Sigmoid colon (tissue), 7 donors: ENCODE measurements around the gene OGT. TPM values are rescaled to one million over a fixed set of nuclear protein-coding genes. Genes with fewer than 3 reads are reported as not detected.

ENCODE experiments used
- DNase-seq: peaks from one replicate; pipeline ENCODE4 v3.0.0-alpha.2; 2019
- H3K27ac ChIP-seq, 4 donors: fragments of 200-600 bp; sonication (generic); one replicate each; pipeline ENCODE4 v1.5.1; 2016 to 2019; ENCODE audit warnings: mild to moderate bottlenecking in 1 of 4
- H3K27me3 ChIP-seq, 3 donors: fragments of 200-600 bp; sonication (generic); one replicate each; pipeline ENCODE4 v1.5.1; 2019; ENCODE audit warnings: mild to moderate bottlenecking in 1 of 3
- H3K36me3 ChIP-seq, 4 donors: fragments of 200-600 bp; sonication (generic); one replicate each; pipeline ENCODE4 v1.5.1; 2016 to 2019
- H3K4me1 ChIP-seq, 4 donors: fragments of 200-600 bp; sonication (generic); one replicate each; pipeline ENCODE4 v1.5.1; 2017 to 2019
- H3K4me3 ChIP-seq, 4 donors: fragments of 200-600 bp; sonication (generic); one replicate each; pipeline ENCODE4 v1.5.1; 2017 to 2019; ENCODE audit warnings: mild to moderate bottlenecking in 2 of 4, moderate library complexity in 1 of 4
- H3K9me3 ChIP-seq, 4 donors: fragments of 200-600 bp in 3 of 4; sonication (generic) in 3 of 4; one replicate each; pipeline versions ENCODE4 v1.5.1 to v1.6.1; 2013 to 2019
- EP300 ChIP-seq, 4 donors: sonication (generic); formaldehyde crosslinking; IDR thresholded peaks; one replicate each; pipeline ENCODE4 v1.6.1; 2017; ENCODE audit warnings: antibody characterized with exemption in 4 of 4
- POLR2A ChIP-seq, 2 donors: fragments of 450-650 bp; IDR thresholded peaks; one replicate each; pipeline ENCODE4 v1.6.1; 2016; ENCODE audit warnings: antibody characterized with exemption in 2 of 2, mild to moderate bottlenecking in 2 of 2, moderate library complexity in 2 of 2
- POLR2AphosphoS5 ChIP-seq, 4 donors: sonication (generic); formaldehyde crosslinking; IDR thresholded peaks; one replicate each; pipeline ENCODE4 v1.6.1; 2017; ENCODE audit warnings: antibody characterized with exemption in 4 of 4
- WGBS, 2 donors: extraction: QIAGEN DNeasy Blood & Tissue Kit; methylation state at CpG; one replicate each; pipeline ENCODE4 v1.1.7; 2013; 5-methylcytosine and 5-hydroxymethylcytosine counted together
- intact Hi-C: fragments of 100-400 bp; cut with DNase I; formaldehyde crosslinking; loops from one replicate; pipeline ENCODE4 v1.15.1; 2023
- polyA plus RNA-seq, 3 donors: library from polyadenylated mRNA; stranded (reverse); fragments of 200-250 nt; gene quantifications; one replicate each; pipeline ENCODE4 v1.2.3, GENCODE V29; 2013
- total RNA-seq, 4 donors: library from RNA; depleted of rRNA; stranded (reverse); fragments of >200 nt; gene quantifications; one replicate each; pipeline ENCODE4 v1.1.0, GENCODE V29; 2016
- TF ChIP-seq, protein P1 (sequence below), 4 experiments: fragments of 450-650 bp in 3 of 4; fragments of 200-600 bp in 1 of 4; IDR thresholded peaks; one replicate each; pipeline ENCODE4 v1.5.1; 2016 to 2019; ENCODE audit warnings: antibody characterized with exemption in 4 of 4, mild to moderate bottlenecking in 3 of 4, moderate library complexity in 2 of 4
- donor health status: healthy with polysubstance abuse.
- donor health status: Bipolar disorder and iron deficiency.
- donor health status: healthy.

OGT gene
- total and polyA plus RNA-seq, 7 donors, result 7.8 to 201 (median 104) TPM

DNA sequence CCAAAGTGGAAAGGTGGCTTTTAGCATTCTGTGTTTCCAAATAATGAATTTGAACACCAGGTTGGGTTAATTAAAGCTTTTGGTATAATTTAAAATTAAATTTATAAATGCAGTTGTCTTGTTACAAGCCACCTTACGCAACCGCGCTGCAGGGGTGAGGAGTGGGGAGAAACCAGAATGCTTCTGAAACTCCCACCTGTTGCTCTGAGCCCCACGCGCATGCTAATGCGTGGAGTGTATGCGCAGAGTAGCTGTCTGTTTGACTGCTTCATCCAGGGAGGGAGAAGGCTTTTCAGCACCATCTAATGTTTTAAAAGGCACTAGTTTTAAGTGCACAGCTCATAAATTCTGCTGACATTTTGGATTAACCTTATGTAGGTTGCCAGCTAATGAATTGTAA lies 12.5 kb downstream of the OGT start:
- H3K27ac ChIP-seq, result no peak overlapping the region
- no peak for TF ChIP-seq POLR2A (IDR thresholded peaks at IDR 0.05)
- no peak for TF ChIP-seq POLR2AphosphoS5 (IDR thresholded peaks at IDR 0.05)
- TF ChIP-seq, protein P1, sequence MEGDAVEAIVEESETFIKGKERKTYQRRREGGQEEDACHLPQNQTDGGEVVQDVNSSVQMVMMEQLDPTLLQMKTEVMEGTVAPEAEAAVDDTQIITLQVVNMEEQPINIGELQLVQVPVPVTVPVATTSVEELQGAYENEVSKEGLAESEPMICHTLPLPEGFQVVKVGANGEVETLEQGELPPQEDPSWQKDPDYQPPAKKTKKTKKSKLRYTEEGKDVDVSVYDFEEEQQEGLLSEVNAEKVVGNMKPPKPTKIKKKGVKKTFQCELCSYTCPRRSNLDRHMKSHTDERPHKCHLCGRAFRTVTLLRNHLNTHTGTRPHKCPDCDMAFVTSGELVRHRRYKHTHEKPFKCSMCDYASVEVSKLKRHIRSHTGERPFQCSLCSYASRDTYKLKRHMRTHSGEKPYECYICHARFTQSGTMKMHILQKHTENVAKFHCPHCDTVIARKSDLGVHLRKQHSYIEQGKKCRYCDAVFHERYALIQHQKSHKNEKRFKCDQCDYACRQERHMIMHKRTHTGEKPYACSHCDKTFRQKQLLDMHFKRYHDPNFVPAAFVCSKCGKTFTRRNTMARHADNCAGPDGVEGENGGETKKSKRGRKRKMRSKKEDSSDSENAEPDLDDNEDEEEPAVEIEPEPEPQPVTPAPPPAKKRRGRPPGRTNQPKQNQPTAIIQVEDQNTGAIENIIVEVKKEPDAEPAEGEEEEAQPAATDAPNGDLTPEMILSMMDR (IDR thresholded peaks at IDR 0.05), result no peak
- TF ChIP-seq EP300 (IDR thresholded peaks at IDR 0.05), result no peak
- no peaks in the 10 kb centered on the region for H3K9me3 ChIP-seq
- no peak overlapping the region for H3K4me3 ChIP-seq
- H3K36me3 ChIP-seq, result peaks cover 0 to 33% (median 8%) of the 10 kb centered on the region in 4 donors
- no peak for DNase-seq
- WGBS, 2 donors, result 79 to 94% methylated on average over 7 of the region's 7 CpGs
- intact Hi-C loops, result no loop called here
- peaks cover 0 to 52% (median 17%) of the 10 kb centered on the region in 4 donors for H3K4me1 ChIP-seq
- no peaks in the 10 kb centered on the region for H3K27me3 ChIP-seq

DNA sequence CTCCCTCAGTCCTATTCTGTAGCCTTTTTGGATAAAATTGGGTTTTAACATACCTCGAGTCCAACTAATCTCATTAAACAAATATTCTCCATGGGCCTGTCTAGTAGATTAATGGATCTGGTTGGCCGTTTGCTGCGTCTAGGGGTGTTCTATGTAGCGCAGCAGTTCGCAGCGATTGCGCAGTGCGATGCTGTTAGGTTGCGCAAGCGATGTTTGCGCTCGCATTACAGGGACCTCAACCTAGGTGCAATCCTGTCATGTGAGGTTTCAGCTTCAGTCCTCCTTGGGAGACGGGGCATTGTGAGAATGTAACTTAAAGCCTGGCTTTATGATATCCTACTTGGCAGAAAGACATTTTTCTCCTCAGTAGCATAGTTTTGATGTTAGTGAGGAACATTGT lies 14.0 kb downstream of the OGT start:
- no peak for DNase-seq
- no peaks in the 10 kb centered on the region for H3K27me3 ChIP-seq
- no peak overlapping the region for H3K27ac ChIP-seq
- 96 to 98% methylated on average over 13 of the region's 13 CpGs for WGBS, 2 donors
- H3K9me3 ChIP-seq, result no peaks in the 10 kb centered on the region
- H3K4me3 ChIP-seq, result no peak overlapping the region
- intact Hi-C loops, result no loop called here
- H3K36me3 ChIP-seq, result peaks cover 0 to 33% (median 8%) of the 10 kb centered on the region in 4 donors
- H3K4me1 ChIP-seq, result peaks cover 0 to 40% (median 16%) of the 10 kb centered on the region in 4 donors
- TF ChIP-seq POLR2A (IDR thresholded peaks at IDR 0.05), result no peak
- TF ChIP-seq, protein P1 (IDR thresholded peaks at IDR 0.05), result no peak

DNA sequence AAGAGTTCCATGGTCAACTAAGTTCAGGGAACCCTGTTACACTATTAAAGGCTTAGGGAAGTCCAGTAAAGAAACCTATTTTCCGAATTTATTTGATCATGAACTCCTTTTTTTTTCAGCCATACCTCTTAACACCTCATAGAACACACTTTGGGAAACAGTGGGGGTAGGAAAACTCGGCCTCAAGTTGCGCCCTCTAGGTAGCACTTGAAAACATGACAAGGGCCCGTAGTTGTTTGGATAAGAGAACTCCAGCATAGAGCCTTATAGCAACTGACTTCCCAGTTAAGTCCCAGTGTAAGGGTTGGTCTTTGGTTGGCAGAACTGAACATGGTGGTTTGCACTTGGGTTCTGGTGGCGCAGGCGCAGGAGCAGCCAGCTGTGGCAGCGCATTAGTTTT lies 14.4 kb downstream of the OGT start:
- no peak overlapping the region for H3K4me3 ChIP-seq
- no peaks in the 10 kb centered on the region for H3K9me3 ChIP-seq
- no peak for DNase-seq
- peaks cover 0 to 36% (median 13%) of the 10 kb centered on the region in 4 donors for H3K4me1 ChIP-seq
- H3K36me3 ChIP-seq, result peaks cover 0 to 33% (median 8%) of the 10 kb centered on the region in 4 donors
- H3K27ac ChIP-seq, result no peak overlapping the region
- WGBS, 2 donors, result 94 to 97% methylated on average over 7 of the region's 7 CpGs
- TF ChIP-seq EP300 (IDR thresholded peaks at IDR 0.05), result no peak
- TF ChIP-seq, protein P1 (IDR thresholded peaks at IDR 0.05), result no peak
- TF ChIP-seq POLR2AphosphoS5 (IDR thresholded peaks at IDR 0.05), result no peak
- TF ChIP-seq POLR2A (IDR thresholded peaks at IDR 0.05), result no peak
- H3K27me3 ChIP-seq, result no peaks in the 10 kb centered on the region
- intact Hi-C loops, result no loop called here

DNA sequence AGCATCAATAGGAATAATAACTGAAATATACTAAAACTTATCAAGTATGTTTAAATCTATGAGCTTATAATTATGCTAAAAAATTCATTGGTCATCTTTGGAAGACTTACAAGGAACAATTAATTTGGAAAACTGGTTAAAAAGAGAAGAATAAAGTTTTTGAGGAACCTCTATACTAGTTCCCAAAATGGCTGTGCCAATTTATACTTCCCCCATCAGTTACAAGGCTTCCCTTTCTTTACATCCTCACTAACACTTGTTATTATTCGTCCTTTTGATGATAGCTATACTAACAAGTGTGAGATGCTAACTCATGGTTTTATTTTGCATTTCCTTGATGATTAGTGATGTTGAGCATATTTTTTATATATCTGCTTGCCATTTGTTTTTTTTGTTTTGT lies 17.1 kb downstream of the OGT start:
- Histone ChIP-seq H3K27me3 (no peaks in the 10 kb centered on the region), H3K36me3 (peaks cover 0 to 44% (median 8%) of the 10 kb centered on the region in 4 donors), H3K4me1 (peaks cover 0 to 10% (median 3%) of the 10 kb centered on the region in 4 donors), H3K27ac (no peak overlapping the region), H3K4me3 (no peak overlapping the region), H3K9me3 (no peaks in the 10 kb centered on the region)
- no peak for DNase-seq
- WGBS, 2 donors, result 88 to 91% methylated on average over 1 of the region's 1 CpG
- intact Hi-C loops, result no loop called here
- TF ChIP-seq POLR2A (IDR thresholded peaks at IDR 0.05) (no peak), EP300 (IDR thresholded peaks at IDR 0.05) (no peak), POLR2AphosphoS5 (IDR thresholded peaks at IDR 0.05) (no peak)
- TF ChIP-seq, protein P1 (IDR thresholded peaks at IDR 0.05), result no peak

DNA sequence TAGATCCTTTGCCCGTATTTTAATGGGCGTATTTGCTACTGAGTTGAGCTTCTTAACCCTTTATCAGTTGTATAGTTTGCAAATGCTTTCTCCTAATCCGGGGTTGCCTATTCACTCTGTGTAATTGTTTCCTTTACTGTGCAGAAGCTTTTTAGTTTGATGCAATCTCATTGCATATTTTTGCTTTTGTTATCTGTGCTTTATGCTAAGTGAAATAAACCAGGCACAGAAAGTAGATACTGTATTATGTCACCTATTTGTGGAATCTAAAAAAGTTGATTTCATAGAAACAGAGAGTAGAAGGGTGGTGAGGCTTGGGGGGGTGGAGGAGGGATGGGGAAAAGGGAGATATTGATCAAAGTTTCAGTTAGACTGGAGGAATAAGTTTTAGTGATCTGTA lies 17.7 kb downstream of the OGT start:
- no peak overlapping the region for H3K4me3 ChIP-seq
- intact Hi-C loops, result no loop called here
- TF ChIP-seq, protein P1 (IDR thresholded peaks at IDR 0.05), result no peak
- no peak for TF ChIP-seq POLR2AphosphoS5 (IDR thresholded peaks at IDR 0.05)
- no peak overlapping the region for H3K27ac ChIP-seq
- no peaks in the 10 kb centered on the region for H3K9me3 ChIP-seq
- peaks cover 0 to 5% (median under 1%) of the 10 kb centered on the region in 4 donors for H3K4me1 ChIP-seq
- H3K27me3 ChIP-seq, result no peaks in the 10 kb centered on the region
- no peak for DNase-seq
- 82 to 85% methylated on average over 3 of the region's 3 CpGs for WGBS, 2 donors
- peaks cover 0 to 46% (median 8%) of the 10 kb centered on the region in 4 donors for H3K36me3 ChIP-seq
